ENCODE data around the gene EPHB1.

DNA sequence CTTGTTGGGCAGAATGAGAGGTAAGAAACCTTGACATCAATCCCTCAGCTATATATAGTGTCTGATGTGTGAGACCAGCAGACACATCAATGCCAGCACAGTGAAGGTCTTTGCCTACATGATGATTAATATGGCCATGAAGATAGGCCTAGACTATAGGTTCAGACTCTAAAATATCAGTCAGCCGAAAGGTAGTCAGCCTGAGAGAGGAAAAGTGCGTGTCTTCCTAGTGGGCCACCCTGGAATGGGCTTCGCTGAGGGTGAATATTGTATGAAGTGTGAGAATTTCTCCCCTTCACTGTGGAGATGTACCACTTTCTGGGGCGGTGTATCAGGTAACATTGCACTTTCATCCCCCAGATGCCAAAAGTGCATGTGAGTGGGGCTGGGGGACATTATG is 33.0 kb upstream of the EPHB1 start:
- TF ChIP-seq, protein P1, sequence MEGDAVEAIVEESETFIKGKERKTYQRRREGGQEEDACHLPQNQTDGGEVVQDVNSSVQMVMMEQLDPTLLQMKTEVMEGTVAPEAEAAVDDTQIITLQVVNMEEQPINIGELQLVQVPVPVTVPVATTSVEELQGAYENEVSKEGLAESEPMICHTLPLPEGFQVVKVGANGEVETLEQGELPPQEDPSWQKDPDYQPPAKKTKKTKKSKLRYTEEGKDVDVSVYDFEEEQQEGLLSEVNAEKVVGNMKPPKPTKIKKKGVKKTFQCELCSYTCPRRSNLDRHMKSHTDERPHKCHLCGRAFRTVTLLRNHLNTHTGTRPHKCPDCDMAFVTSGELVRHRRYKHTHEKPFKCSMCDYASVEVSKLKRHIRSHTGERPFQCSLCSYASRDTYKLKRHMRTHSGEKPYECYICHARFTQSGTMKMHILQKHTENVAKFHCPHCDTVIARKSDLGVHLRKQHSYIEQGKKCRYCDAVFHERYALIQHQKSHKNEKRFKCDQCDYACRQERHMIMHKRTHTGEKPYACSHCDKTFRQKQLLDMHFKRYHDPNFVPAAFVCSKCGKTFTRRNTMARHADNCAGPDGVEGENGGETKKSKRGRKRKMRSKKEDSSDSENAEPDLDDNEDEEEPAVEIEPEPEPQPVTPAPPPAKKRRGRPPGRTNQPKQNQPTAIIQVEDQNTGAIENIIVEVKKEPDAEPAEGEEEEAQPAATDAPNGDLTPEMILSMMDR (IDR thresholded peaks at IDR 0.05; ENCODE audit: extremely low read depth in 1 of 2, insufficient read depth in 1 of 2, low read depth in 1 of 2, low read length in 2 of 2), result no peak
- TF ChIP-seq POLR2A (IDR thresholded peaks at IDR 0.05; ENCODE audit: low read depth, low read length) (no peak), POLR2AphosphoS5 (IDR thresholded peaks at IDR 0.05; ENCODE audit: insufficient read depth, low read depth, low read length) (no peak), EZH2 (IDR thresholded peaks at IDR 0.05; ENCODE audit: borderline replicate concordance, low read depth, low read length, severe bottlenecking) (no peak), FOS (IDR thresholded peaks at IDR 0.05; ENCODE audit: borderline replicate concordance, insufficient read depth, low read length) (no peak)
- TF ChIP-seq, protein P2, sequence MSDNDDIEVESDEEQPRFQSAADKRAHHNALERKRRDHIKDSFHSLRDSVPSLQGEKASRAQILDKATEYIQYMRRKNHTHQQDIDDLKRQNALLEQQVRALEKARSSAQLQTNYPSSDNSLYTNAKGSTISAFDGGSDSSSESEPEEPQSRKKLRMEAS (IDR thresholded peaks at IDR 0.05; ENCODE audit: insufficient read depth, insufficient read length), result no peak
